Mesothelial cell of epicardium (in vitro differentiated cells): ENCODE results near the gene PUS7. TPM values are rescaled to one million over a fixed set of nuclear protein-coding genes. Genes with fewer than 3 reads are reported as not detected.
"Not testable (repeated sequence)": the region's sequence is repeated elsewhere in the genome, so short reads cannot be mapped to it uniquely, and the experiment has no call there.

Experiments used
- DNase-seq, 2 experiments: peaks; one replicate each; pipeline ENCODE4 v3.0.0; 2021; ENCODE audit warnings: low spot score in 2 of 2; ENCODE audit not compliant: unreplicated experiment in 2 of 2
- H3K27ac Mint-ChIP-seq: 2 replicates; pipeline ENCODE4 v1.8.0; 2021; ENCODE audit warnings: mixed read lengths
- H3K27me3 Mint-ChIP-seq: 2 replicates; pipeline ENCODE4 v1.8.0; 2021; ENCODE audit warnings: low read depth, mixed read lengths
- H3K36me3 Mint-ChIP-seq: 2 replicates; pipeline ENCODE4 v1.8.0; 2021; ENCODE audit warnings: mixed read lengths
- H3K4me1 Mint-ChIP-seq: 2 replicates; pipeline ENCODE4 v1.8.0; 2021; ENCODE audit warnings: mixed read lengths
- H3K4me3 Mint-ChIP-seq: 2 replicates; pipeline ENCODE4 v1.8.0; 2021; ENCODE audit warnings: mild to moderate bottlenecking, moderate library complexity, mixed read lengths
- H3K9me3 Mint-ChIP-seq: 2 replicates; pipeline ENCODE4 v1.8.0; 2021; ENCODE audit warnings: mixed read lengths
- CTCF ChIP-seq: fragments of 200-600 bp; sonication (generic); IDR thresholded peaks from one replicate; pipeline ENCODE4 v1.5.0; 2021; ENCODE audit warnings: antibody characterized with exemption; ENCODE audit not compliant: unreplicated experiment
- total RNA-seq: library from RNA; stranded (reverse); gene quantifications from 3 replicates; pipeline ENCODE4 v1.2.1, GENCODE V29; 2021

PUS7 gene
- total RNA-seq, 1 donor from 2014 or later: 16.9 TPM

DNA sequence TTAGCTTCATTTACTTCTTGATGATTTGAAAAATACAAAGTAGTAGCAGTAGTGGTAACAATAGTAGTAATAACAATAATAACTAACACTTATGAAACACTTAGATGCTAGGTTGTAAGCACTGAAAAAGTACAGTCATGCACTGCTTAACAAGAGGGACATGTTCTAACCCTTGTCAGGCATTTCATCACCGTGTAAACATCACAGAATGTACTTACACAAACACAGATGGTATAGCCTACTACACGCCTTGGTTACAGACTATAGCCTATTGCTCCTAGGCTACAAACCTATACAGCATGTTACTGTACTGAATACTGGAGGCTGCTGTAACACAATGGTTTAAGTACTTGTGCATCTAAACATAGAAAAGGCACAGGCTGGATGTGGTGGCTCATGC is 60.6 kb downstream of the PUS7 start:
- no peaks in the 10 kb centered on the region for H3K9me3 Mint-ChIP-seq
- H3K4me1 Mint-ChIP-seq: no peaks in the 10 kb centered on the region
- H3K36me3 Mint-ChIP-seq: peaks cover 12% of the 10 kb centered on the region
- H3K27me3 Mint-ChIP-seq: no peaks in the 10 kb centered on the region
- DNase-seq: no peak
- no peak overlapping the region for H3K27ac Mint-ChIP-seq
- no peak for TF ChIP-seq CTCF
- H3K4me3 Mint-ChIP-seq: no peak overlapping the region

DNA sequence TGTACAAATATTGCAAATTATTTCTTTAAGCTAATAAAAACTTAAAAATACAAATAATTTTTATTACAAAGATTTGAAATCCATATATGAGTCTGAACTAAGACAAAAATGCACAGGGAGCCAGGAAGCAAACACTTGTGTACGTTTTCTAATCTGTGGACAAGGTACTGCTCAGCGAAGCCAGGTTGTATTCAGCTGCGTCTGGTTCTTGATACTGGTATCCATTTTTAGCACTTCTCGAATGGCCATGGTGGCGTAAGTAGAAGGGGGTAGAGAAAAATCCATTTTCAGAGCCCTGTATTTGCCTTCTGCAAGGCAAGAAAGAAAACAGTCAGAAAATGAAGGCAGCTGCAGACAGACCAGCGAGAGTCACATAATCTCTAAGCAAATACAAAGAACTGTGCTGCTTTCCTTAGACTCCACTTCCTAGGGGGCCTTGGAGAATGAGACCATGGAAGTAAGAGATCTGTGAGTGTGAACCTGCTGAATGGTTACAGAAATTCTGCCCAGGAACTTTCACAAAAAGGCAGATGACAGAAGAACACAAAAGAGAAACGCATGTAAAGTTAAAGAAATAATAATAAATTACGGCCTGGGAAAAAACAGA is 64.3 kb downstream of the PUS7 start:
- Mint-ChIP-seq H3K9me3 (no peaks in the 10 kb centered on the region), H3K27ac (no peak overlapping the region), H3K27me3 (no peaks in the 10 kb centered on the region), H3K4me1 (peaks cover 16% of the 10 kb centered on the region), H3K36me3 (peaks cover 15% of the 10 kb centered on the region), H3K4me3 (no peak overlapping the region)
- DNase-seq: no peak
- TF ChIP-seq CTCF: no peak

DNA sequence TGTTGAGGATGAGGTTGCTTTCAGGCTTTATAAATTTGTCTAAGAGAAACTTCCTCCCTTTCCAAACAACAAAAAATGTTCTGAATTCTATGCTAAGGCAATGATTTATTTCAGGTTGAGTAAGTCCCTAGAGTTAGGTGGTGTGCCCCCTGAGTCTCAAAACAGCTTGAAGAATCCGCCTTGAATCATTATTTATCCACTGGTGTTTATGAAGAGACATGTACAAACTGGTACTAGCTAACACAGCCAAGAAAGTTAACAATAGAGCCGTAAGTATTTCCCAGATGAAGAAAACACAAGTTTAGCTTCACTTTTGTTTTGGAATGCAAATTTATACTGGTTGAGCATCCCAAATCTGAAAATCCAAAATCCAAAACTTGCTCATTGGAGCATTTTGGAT is 67.2 kb downstream of the PUS7 start:
- peaks cover 13% of the 10 kb centered on the region for H3K36me3 Mint-ChIP-seq
- H3K27ac Mint-ChIP-seq: peak overlapping the region; percentile 90
- H3K4me1 Mint-ChIP-seq: peaks cover 16% of the 10 kb centered on the region
- no peaks in the 10 kb centered on the region for H3K27me3 Mint-ChIP-seq
- H3K9me3 Mint-ChIP-seq: no peaks in the 10 kb centered on the region
- no peak for TF ChIP-seq CTCF
- H3K4me3 Mint-ChIP-seq: no peak overlapping the region
- DNase-seq: no peak

GRCh38 chr7:105454095-105454747 is 67.8 kb downstream of the PUS7 start:
- DNase-seq: no peak
- Mint-ChIP-seq H3K4me1 (peaks cover 16% of the 10 kb centered on the region), H3K4me3 (no peak overlapping the region), H3K27ac (peak overlapping the region; percentile 67), H3K27me3 (no peaks in the 10 kb centered on the region), H3K9me3 (no peaks in the 10 kb centered on the region), H3K36me3 (peaks cover 13% of the 10 kb centered on the region)
- TF ChIP-seq CTCF: no peak

DNA sequence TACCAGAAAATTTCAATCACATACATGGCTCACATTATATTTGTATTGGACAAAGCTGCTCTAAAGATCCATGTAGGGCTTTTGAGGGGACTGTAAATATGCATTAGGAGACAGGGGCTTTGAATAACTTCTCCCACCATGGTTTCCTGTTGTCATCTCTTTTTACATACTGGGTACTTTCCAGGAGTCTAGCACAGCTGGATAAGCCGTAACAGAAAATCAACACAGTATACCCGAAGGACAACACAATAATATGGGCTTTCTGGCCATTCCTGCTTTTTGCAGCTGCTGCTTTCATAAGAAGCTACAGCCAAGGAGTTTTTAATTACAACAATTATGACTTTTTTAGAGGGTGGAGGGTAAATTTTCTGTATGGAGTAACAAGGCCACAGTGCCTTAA is 70.0 kb downstream of the PUS7 start:
- H3K9me3 Mint-ChIP-seq: no peaks in the 10 kb centered on the region
- no peaks in the 10 kb centered on the region for H3K27me3 Mint-ChIP-seq
- no peak for DNase-seq
- H3K4me1 Mint-ChIP-seq: peaks cover 16% of the 10 kb centered on the region
- H3K27ac Mint-ChIP-seq: no peak overlapping the region
- TF ChIP-seq CTCF: no peak
- H3K36me3 Mint-ChIP-seq: peaks cover 4% of the 10 kb centered on the region
- H3K4me3 Mint-ChIP-seq: no peak overlapping the region

- not testable (repeated sequence) for H3K27me3 Mint-ChIP-seq
Observed at GRCh38 chr7:105450870-105451269, 71.2 kb downstream of the PUS7 start.

More at GRCh38 chr7:105450870-105451269, 71.2 kb downstream of the PUS7 start:
- H3K36me3 Mint-ChIP-seq, DNase-seq, H3K4me3 Mint-ChIP-seq, H3K27ac Mint-ChIP-seq, H3K9me3 Mint-ChIP-seq: not testable (repeated sequence)
- peaks cover 16% of the 10 kb centered on the region for H3K4me1 Mint-ChIP-seq
